ENCODE results near the gene GNPTAB. TPM values are rescaled to one million over a fixed set of nuclear protein-coding genes. Genes with fewer than 3 reads are reported as not detected.

The GNPTAB gene
- total RNA-seq, 1 donor from 2014 or later = 138 TPM

DNA sequence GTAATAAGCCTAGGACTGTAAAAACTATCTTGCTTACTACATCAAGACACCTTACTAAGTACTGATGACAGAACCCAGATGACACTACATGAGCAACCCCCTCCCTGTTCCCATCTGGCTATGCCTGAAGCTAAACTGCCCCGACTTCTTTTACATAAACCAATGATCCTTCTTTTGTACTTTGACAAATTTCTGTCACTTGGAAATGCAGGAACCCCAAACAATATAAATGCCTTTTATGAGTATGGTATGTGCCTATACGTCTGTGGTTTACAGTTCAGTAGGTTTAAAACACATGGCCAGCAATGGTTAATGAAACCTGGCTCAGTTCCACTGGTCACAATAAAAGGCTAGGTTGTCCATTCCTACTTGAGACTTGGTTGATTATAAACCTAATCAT lies 97.6 kb downstream of the GNPTAB start:
- no peak for DNase-seq

DNA sequence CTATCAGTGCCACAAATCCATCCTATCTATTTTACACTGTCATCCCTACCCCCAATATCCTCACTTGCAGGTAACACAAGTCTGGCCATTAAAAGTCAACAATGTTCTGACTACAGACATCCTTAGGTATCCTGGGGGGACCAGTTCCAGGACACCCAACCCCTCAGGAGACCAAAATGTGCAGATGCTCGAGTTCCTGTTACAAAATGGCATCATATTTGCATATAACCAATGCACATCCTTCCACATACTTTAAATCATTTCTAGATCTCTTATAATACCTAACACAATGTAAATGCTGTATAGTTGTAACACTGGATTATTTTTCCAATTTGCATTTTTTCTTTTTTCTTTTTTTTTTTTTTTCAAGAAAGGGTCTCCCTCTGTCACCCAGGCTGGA lies 98.4 kb downstream of the GNPTAB start:
- no peak for DNase-seq

DNA sequence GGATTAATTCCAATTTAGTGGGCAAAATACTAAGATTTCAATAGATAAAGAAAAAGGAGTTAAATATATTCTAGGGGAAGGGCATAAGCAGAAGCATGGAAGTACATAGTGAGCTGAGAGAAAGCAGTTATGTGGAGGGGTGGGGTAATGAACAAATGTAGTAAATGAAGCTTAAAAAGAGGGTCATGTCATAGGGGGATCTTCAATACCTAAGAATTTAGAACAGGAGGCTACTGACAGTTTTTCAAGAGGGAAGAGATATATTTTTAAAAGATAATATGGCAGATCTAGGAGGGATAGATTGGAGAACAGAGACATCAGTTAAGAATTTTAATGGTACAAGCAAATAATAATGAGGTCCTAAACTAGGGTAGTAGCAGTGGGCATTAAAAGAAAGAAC lies 100.9 kb downstream of the GNPTAB start:
- no peak for DNase-seq

DNA sequence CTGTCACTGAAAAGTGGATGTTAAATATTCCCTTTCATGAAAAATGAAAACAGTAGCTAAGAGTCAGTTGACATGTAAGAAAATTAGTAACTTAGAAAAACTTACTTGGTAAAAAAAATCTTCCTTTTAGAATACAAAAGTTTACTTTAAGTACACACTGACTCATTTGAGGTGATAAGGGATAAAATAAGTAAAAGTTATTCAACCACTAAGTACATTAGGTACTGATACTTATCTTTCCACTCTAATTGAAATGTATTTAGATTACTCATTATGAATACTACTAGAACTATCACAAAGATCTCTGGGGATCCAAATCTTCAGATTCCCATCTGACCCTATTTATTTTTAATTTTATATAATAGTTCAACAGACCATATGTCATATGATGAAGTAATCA lies 103.7 kb downstream of the GNPTAB start:
- DNase-seq = no peak

DNA sequence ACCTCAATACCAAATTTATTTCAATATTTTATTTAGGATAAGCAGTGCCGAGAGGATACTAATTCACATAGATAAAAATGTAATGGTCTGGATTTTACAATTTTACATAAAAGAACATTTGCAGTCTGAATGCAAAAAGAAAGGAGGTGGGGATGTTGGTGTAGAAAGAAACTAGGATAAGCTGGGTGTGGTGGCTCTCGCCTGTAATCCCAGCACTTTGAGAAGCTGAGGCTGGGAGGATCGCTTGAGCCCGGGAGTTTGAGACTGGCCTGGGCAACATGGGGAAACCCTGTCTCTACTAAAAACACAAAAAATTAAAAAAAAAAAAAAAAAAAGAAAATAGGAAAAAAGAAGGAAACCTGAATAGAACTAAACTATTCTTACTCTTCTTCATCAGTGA lies 108.4 kb downstream of the GNPTAB start:
- DNase-seq = no peak

DNA sequence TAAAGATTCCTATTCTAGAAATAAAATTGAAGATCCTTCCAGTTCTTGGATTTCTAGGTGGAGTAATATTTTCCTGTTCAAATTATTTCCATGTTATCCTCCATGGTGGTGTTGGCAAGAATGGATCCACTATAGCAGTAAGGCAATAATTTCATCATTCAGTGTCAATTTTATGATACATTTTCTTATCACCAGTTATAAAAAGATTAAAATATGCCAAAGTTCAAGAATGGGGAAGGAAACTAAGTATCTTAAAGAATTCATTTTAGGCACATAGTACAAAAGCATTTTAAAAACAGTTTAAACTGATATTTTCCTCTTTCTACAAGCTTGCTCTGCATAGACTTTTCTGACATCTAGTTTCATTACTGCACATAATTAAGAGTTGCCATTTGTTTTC lies 110.6 kb downstream of the GNPTAB start:
- no peak for DNase-seq

DNA sequence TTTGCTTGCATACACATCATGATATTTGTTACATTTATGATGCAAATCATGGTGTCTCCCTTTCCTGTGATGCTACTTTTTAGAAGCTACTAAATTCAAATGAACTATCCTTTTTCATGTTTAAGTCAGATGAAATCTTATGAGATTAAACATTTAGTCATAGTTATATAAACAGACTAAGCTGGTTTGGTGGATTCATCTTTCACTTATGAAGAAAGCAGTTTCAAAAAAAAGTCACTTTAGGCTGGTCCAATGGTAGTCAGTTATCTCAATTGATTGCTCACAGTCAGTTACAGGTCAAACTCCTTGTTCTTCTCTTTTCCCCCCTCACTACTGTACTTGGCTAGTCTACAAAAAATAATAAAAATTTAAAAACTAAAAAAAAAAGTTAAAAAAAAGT lies 111.2 kb downstream of the GNPTAB start:
- DNase-seq = no peak

DNA sequence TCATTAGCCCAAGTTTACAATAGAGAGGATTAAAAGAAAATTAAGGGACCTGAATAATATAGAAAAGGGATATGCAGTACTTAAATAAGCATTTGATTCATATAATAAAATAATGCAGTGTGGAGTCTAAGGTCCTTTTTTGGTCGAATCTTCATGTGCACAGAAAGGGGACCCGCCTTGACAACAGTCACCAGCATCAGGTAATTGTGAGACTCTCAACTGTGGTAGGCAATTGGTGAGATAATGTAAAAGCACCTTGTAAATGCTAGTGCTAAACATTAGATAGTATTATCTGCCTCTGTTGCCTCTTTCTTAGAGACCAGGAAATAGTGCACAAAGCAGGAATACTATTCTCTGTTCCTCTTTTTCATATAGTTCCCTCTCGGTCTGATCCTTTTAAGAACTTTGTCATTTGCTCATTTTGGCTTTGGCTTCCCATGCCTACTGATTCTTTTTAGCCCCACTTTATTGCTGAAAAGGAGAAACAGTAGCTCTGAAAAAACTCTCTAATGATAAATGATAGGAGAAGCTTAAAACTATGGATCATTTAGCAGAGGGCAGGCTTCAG lies 115.8 kb downstream of the GNPTAB start:
- no peak for DNase-seq

DNA sequence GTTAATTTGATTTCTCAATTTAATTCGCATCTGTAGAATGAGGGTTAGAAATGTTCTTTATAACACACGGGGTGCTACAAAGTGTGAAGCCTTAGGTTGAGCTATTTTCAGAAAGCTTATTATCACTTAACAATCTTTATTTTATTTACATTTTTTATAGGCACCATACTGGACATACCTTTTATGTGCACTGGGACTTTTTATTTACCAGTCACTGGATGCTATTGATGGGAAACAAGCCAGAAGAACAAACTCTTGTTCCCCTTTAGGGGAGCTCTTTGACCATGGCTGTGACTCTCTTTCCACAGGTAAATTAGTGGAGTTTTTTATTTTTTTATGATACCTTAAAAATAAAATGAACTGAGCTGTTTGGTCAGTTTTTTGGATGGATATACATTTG lies 116.8 kb downstream of the GNPTAB start:
- DNase-seq = no peak

DNA sequence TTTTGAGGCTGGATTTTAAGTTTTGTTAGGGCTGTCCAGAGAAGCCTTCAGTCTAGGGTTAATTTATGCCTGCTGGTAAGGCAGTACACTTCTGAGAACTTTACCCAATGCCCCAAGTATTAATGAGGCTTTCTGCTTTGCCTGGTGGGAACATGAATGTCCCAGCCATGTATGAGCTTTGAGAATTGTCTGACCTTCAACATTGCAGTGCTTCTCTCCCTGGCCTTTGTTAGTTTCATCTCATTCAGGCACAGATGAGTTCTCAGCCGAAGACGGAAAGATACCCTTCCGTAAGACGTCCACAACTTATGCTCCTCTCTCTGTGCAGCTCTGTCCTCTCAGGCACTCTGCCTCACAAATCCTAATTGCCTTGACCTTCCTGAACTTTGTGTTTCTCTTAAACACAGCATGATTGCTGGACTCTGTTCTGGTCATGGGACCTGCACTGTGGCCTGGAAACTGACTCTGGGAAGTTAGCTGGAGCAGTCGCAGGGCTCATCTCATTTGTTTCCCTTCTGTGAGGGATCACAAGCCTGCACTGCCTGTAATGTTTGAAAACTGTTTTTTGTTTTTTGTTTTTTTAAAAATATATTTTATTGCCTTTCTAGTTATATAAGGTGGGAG lies 117.6 kb downstream of the GNPTAB start:
- peak; percentile 5 for DNase-seq

DNA sequence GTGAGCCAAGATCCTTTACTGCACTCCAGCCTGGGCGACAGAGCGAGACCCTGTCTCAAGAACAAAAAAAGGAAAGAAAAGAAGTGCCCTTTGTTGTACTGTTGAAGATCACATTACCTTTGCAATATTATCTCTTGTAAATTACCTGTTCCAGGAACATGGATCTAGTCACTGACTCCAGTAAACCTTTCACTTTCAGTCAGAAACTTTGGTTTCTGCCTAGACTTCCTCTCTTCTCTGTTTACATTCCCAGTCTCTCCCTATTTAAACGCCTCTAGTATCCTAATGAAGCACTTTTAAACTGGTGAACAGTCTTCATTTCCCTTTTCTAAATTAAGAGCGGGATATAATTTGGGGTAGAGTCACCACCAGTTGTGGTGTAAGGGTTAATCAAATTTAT lies 120.5 kb downstream of the GNPTAB start:
- no peak for DNase-seq

DNA sequence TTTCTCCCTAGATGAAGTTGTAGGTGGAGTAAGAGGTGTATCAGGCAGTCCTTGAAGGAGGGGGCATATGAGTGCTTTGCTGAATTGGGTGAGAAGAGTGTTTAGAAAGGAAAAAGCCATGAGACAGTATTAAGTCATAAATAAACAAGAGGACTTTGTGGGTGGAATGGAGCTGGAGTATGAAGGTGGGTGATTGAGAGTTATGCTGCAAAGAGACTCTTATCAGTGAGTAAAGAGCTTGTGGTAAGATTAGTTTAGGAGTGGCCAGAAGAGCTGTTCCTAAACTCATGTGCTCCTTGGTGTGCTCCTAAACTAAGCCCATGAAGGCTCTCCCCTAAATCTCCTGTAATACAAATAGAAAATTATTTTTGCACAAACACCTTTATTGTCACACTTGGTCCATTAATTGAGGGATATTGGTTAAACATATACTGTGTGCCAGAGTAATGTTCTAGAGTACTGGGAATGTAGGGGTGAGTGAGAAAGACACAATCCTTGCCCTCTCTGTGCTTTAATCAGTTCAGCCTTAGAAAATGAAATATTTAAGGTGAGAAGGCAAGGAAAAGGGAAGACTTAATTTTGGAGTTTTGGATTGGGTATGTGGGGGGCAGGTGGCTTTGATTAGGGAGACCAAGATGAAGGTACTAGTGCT lies 123.5 kb downstream of the GNPTAB start:
- no peak for DNase-seq

DNA sequence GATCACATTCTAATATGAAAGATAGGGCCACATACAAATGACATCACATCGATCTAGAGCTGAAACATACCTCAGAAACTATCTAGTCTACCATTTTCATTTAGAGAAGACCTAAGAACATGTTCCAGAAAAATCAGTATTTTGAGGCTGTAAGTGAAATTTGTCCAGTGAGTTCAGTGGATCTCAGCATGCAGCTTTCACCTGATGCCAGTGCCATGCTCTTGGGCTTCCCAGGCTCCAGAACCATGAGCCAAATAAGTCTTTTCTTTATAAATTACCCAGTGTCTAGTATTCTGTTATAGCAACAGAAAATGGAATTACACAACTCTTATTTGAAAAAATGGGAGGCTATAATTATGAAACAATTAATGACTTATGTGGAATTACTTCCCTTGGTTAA lies 124.4 kb downstream of the GNPTAB start:
- DNase-seq = no peak

DNA sequence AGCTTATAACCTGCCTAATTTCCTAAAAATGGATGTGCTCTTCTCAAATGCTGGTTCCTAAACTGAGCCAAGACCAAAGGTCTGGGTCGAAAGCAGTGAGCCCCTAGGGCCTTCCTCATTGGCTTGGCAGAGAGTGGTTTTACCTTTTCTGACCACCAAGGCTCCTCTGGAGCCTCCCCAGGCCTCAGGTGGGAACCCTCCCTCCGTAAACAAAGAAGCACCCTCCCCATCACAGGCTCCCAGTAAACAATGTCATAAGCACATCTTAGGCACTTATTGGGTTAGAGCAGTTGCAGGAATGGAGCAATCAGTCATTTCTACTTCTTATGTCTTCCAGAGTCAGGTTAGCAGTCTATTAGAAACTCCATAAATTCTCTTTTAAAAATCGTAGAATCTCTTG lies 127.3 kb downstream of the GNPTAB start:
- no peak for DNase-seq

DNA sequence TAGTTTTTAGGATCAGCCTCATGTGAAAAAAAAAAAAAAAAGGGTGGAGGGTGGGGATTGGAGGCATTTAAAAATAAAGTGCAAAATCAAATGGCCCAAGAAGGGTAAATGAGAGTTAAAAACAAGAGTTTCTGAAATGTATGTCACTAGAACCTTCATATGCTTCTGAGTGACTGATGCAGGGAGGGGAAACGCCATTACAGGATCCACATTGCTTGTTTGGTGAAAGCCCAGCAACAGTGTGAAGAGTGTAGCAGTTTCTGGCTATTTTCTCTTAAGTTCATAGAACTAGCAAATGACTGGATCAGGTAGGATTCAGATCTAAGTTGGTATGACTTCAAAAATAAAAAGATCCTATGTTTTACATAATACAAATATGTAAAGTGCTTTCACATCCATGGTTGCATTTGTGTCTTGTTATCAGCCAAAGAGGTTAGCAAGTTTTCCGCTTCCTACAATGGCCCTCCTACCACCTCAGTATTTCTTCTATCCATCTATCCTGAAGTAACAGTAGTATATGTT lies 130.4 kb downstream of the GNPTAB start:
- no peak for DNase-seq

DNA sequence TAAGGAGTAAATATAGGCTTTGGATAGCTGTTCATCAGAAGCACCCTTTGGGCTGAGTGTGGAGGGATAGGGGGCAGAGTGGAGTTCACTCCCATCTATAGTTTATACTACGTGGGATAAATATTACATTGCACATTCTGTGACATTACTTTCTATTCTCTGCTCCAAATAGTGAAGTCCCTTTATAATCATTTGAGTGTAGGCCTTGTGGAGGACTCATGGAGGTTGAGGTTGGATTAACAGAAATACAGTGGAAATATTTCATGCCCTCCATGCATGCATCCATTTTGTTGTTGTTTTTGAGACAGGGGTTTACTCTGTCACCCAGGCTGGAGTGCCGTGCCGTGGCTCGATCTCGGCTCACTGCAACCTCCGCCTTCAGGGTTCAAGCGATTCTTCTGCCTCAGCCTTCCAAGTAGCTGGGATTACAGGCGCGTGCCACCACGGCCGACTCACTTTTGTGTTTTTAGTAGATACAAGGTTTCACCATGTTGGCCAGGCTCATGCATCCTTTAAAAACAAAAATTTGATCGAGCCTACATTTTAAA lies 131.9 kb downstream of the GNPTAB start:
- no peak for DNase-seq

DNA sequence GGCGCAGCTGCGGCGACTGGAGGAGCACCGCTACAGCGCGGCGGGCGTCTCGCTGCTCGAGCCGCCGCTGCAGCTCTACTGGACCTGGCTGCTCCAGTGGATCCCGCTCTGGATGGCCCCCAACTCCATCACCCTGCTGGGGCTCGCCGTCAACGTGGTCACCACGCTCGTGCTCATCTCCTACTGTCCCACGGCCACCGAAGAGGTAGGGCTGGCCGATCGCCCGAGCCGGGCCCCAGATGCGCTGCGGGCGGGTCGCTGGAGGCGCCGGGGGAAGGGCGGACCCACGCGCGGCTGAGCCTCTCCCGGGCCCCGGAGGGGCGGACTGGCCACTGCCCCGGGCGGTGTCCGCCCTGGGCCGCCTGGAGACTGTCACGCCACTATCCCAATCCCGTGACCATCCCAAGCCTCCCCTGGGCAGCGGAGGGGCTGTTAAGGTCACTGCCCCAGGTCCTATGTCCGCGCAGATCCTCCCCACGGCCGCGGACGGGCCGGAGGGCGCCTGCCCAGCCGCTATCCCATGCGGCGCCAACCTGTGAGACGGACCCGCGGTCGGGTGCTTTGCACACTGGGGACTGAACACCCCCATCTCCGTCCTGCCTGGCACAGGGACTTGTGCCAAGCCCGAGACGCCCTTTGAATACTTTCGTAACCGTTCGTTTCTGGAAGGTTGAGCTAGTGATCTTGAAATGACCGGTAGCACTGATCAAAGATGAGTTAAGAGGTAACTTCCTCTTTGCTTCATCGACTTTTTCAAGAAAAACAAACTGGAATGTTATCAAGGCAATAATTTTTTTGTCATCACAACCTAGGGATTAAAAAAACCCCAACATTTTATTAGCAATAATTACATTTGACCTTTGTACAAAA lies 132.6 kb downstream of the GNPTAB start:
- DNase-seq = peak; percentile 31

DNA sequence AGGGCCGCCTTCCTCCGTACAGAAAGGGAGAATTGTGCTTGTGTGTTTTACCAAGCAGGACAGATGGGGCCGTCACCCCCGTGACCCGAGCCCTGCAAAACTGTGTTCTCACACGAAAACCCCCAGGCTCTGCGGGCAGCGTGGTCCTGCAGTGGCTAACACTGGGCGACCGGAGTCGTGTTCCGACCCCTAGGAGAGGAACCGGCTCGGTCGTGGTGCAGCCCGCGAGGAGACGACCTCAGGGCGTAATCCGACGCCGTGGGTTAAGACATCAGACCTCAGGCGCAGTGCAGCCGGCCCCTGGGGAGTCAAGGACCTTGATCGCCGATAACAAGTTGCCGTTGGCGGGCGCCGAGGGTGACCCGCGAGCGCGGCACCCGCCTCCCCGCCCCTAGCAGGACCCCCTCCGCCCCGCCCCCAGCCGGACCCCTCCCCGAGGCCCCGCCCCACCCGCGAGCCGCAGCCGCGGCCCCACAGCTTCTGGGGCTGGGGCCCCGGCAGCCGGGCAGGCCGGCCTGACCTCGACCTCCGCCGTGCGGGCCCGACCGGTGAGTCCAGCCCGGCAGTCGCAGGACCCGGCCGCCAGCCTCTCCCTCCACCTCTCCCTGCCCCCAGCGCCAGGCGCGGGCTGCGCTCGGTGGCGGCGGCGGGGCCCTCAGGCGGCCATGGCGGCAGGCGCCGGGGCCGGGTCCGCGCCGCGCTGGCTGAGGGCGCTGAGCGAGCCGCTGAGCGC lies 133.4 kb downstream of the GNPTAB start, which contains the start of gene CHPT1:
Gene CHPT1 (plus strand): TSS at position 444 of the 733 bp plus-strand sequence. CDS start 222 bp downstream, at position 666.
- peak; percentile 45 for DNase-seq

DNA sequence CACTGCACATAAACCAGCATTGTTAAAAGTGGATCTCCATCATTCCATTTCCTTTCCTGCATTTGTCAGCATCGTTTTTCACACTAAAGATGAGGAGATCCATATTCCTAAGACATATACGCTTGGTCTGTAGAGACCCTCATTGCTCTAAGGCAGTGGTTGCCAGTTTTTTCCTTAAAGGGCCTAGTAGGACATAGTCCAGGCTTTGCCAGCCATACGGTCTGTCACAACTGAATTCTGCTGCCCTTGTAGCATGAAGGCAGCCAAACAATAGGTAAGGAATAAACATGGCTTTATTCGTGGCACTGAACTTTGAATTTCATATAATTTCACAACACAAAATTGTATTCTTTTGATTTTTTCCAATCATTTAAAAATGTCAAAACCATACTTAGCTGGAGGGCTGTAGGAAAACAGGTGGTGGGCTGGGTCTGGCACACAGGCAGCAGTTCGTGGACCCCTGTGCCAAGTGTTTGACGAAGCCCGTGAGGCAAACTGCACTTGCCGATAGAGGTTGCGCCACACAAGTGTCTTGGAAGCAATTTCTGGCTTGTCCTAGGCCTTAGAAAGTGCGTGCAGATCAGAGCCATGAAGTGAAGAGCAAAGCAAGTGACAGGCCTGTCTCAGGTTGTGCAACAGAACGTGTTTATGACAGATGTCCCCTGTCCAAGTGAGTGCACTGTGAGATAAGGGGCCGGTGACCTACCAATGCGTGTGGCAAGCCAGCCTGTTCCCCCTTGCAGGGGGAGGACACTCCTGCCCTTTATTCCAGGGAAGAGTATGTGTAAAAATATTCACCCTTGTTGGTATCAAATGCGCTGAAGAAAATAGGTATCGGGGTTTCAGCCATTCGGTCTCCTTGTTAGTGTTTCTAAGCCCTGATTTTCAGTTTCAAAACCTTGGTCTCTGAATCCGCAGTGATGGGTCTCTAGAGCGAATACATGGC lies 134.2 kb downstream of the GNPTAB start:
- peak; percentile 37 for DNase-seq

DNA sequence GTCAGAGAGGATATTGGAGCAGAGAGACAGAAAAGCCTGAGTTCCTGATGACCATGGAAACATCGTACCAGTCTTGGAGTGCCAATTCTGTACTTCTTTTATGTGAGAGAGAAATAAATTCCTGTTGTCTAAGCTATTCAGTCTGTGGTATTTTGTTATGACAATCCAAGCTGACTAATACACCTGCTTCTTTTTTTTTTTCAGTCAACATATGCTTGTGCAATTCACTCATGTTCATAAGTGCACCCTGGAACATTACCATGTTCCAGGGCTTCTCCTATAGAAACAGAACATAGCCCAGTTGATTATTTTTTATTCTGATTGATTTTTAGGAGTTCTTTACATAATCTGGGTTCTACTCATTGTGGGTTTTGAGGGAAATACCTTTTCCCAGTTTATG lies 135.1 kb downstream of the GNPTAB start:
- no peak for DNase-seq

Measured in occipital lobe (tissue), 2 donors.